ENCODE results near the gene MBD5.

GRCh38 chr2:148096012-148096411 lies 75.1 kb downstream of the MBD5 start:
- no peak for TF ChIP-seq POLR2A (IDR thresholded peaks at IDR 0.05)
- TF ChIP-seq CTCF (IDR thresholded peaks at IDR 0.05), result no peak
- no peak for TF ChIP-seq POLR2AphosphoS5 (IDR thresholded peaks at IDR 0.05)
- TF ChIP-seq EP300 (IDR thresholded peaks at IDR 0.05), result no peak

All from stomach (tissue), 4 donors.